ENCODE results near the gene GDF7. TPM values are rescaled to one million over a fixed set of nuclear protein-coding genes. Genes with fewer than 3 reads are reported as not detected.

GDF7 gene
- polyA plus RNA-seq, 1 donor (not counting 4 experiments of a cell fraction or from before 2014, with no cell fraction given), result not detected

DNA sequence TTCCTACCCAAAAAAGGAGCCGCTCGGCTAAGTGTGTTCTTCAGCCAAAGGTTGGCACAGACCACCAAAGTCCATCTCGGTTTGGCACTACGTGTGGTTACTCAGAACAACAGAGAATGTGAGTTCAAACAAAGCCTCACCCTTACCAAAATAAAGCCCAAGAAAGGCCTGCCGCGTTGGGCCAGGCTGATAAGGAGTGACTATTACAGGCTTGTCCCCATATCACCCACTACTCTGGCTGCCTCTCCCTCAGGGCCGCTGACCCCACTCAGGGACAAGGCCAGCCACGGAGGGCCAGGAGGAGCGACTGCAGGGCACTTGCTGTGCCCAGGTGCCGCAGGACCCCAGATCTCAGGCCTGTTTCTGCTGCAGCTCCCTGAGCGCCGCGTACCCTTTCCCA, 29.8 kb upstream of the GDF7 start:
- dilution Hi-C loops (cut with MboI; ENCODE audit: extremely low pct_ligation_motif_present, low sequenced_read_pairs), result no loop called here
- FAIRE-seq (no peak), DNase-seq (ENCODE audit: low read depth, low spot score) (no peak)
- Histone ChIP-seq H3K9me3 (ENCODE audit: control insufficient read depth, low read depth, low read length) (no peaks in the 10 kb centered on the region), H3K4me3 (ENCODE audit: control insufficient read depth in 2 of 3, extremely low read depth in 1 of 3, insufficient read depth in 2 of 3, low read depth in 1 of 3, low read length in 3 of 3) (no peak overlapping the region), H3K27ac (ENCODE audit: control insufficient read depth, insufficient read depth, low read length) (no peak overlapping the region), H3K9ac (ENCODE audit: control insufficient read depth, extremely low read depth, insufficient read depth, low read length) (no peak overlapping the region), H3K36me3 (ENCODE audit: control insufficient read depth in 2 of 2, extremely low read depth in 1 of 2, insufficient read depth in 2 of 2, low read length in 2 of 2) (peaks cover 10 to 32% of the 10 kb centered on the region in 2 experiments), H3K4me1 (ENCODE audit: control insufficient read depth, extremely low read depth, insufficient read depth, low read length) (peaks cover 18% of the 10 kb centered on the region), H3K79me2 (ENCODE audit: control insufficient read depth, insufficient read depth, low read length) (no peaks in the 10 kb centered on the region), H3K9me1 (ENCODE audit: control insufficient read depth, extremely low read depth, insufficient read depth, low read length) (no peaks in the 10 kb centered on the region), H3K27me3 (ENCODE audit: control insufficient read depth, extremely low read depth, insufficient read depth, low read length) (no peaks in the 10 kb centered on the region), H3K4me2 (ENCODE audit: control insufficient read depth, extremely low read depth, insufficient read depth, low read depth, low read length) (no peak overlapping the region), H4K20me1 (ENCODE audit: control insufficient read depth, extremely low read depth, insufficient read depth, low read length) (peaks cover under 1% of the 10 kb centered on the region), H2AFZ (ENCODE audit: control insufficient read depth, low read length) (no peak overlapping the region)
- TF ChIP-seq EZH2 (IDR thresholded peaks at IDR 0.05; ENCODE audit: low read length), result no peak
- TF ChIP-seq, protein P1, sequence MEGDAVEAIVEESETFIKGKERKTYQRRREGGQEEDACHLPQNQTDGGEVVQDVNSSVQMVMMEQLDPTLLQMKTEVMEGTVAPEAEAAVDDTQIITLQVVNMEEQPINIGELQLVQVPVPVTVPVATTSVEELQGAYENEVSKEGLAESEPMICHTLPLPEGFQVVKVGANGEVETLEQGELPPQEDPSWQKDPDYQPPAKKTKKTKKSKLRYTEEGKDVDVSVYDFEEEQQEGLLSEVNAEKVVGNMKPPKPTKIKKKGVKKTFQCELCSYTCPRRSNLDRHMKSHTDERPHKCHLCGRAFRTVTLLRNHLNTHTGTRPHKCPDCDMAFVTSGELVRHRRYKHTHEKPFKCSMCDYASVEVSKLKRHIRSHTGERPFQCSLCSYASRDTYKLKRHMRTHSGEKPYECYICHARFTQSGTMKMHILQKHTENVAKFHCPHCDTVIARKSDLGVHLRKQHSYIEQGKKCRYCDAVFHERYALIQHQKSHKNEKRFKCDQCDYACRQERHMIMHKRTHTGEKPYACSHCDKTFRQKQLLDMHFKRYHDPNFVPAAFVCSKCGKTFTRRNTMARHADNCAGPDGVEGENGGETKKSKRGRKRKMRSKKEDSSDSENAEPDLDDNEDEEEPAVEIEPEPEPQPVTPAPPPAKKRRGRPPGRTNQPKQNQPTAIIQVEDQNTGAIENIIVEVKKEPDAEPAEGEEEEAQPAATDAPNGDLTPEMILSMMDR (optimal IDR thresholded peaks at IDR 0.05 in 1 of 3, IDR thresholded peaks at IDR 0.05 in 1 of 3, conservative IDR thresholded peaks at IDR 0.05 in 1 of 3; ENCODE audit: extremely low read depth in 1 of 3, insufficient read depth in 2 of 3, low read length in 3 of 3), result no peak

DNA sequence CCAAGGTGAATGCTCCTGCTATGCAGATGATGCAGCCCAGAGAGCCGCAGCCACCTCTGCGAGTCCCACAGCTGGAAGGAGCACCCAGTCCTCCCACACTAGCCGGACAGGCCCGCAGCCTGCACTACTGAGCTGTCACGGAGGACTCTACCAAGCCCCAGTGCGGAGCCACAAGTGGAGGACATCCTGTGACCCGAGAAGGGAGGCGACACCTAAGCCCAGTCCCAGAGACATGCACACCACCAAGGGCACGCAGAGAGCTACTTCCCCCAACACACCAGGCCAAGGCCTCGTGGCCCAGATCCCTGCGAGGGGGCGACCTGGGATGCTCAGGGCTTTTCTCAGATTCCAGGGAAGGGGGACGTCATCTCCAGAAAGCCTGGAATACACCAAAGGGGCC, 28.9 kb upstream of the GDF7 start:
- DNase-seq (ENCODE audit: low read depth, low spot score) (no peak), FAIRE-seq (no peak)
- Histone ChIP-seq H2AFZ (ENCODE audit: control insufficient read depth, low read length) (no peak overlapping the region), H3K4me2 (ENCODE audit: control insufficient read depth, extremely low read depth, insufficient read depth, low read depth, low read length) (no peak overlapping the region), H3K27ac (ENCODE audit: control insufficient read depth, insufficient read depth, low read length) (no peak overlapping the region), H3K36me3 (ENCODE audit: control insufficient read depth in 2 of 2, extremely low read depth in 1 of 2, insufficient read depth in 2 of 2, low read length in 2 of 2) (peaks cover 10 to 34% of the 10 kb centered on the region in 2 experiments), H3K79me2 (ENCODE audit: control insufficient read depth, insufficient read depth, low read length) (no peaks in the 10 kb centered on the region), H4K20me1 (ENCODE audit: control insufficient read depth, extremely low read depth, insufficient read depth, low read length) (no peaks in the 10 kb centered on the region), H3K4me1 (ENCODE audit: control insufficient read depth, extremely low read depth, insufficient read depth, low read length) (peaks cover 17% of the 10 kb centered on the region), H3K27me3 (ENCODE audit: control insufficient read depth, extremely low read depth, insufficient read depth, low read length) (no peaks in the 10 kb centered on the region), H3K4me3 (ENCODE audit: control insufficient read depth in 2 of 3, extremely low read depth in 1 of 3, insufficient read depth in 2 of 3, low read depth in 1 of 3, low read length in 3 of 3) (no peak overlapping the region), H3K9me3 (ENCODE audit: control insufficient read depth, low read depth, low read length) (no peaks in the 10 kb centered on the region), H3K9ac (ENCODE audit: control insufficient read depth, extremely low read depth, insufficient read depth, low read length) (no peak overlapping the region), H3K9me1 (ENCODE audit: control insufficient read depth, extremely low read depth, insufficient read depth, low read length) (no peaks in the 10 kb centered on the region)
- dilution Hi-C loops (cut with MboI; ENCODE audit: extremely low pct_ligation_motif_present, low sequenced_read_pairs), result no loop called here
- no peak for TF ChIP-seq EZH2 (IDR thresholded peaks at IDR 0.05; ENCODE audit: low read length)
- TF ChIP-seq, protein P1 (optimal IDR thresholded peaks at IDR 0.05 in 1 of 3, IDR thresholded peaks at IDR 0.05 in 1 of 3, conservative IDR thresholded peaks at IDR 0.05 in 1 of 3; ENCODE audit: extremely low read depth in 1 of 3, insufficient read depth in 2 of 3, low read length in 3 of 3), result no peak
